GF-D8 (cell line): Measurements from ENCODE around the gene CCDC187.
A peak's percentile ranks its signal among the peaks of the same experiment; 100 is the strongest.

Experiments used
- DNase-seq: peaks from one replicate; lab custom pipeline; 2025; lab: John Stamatoyannopoulos, UW

The CCDC187 gene

DNA sequence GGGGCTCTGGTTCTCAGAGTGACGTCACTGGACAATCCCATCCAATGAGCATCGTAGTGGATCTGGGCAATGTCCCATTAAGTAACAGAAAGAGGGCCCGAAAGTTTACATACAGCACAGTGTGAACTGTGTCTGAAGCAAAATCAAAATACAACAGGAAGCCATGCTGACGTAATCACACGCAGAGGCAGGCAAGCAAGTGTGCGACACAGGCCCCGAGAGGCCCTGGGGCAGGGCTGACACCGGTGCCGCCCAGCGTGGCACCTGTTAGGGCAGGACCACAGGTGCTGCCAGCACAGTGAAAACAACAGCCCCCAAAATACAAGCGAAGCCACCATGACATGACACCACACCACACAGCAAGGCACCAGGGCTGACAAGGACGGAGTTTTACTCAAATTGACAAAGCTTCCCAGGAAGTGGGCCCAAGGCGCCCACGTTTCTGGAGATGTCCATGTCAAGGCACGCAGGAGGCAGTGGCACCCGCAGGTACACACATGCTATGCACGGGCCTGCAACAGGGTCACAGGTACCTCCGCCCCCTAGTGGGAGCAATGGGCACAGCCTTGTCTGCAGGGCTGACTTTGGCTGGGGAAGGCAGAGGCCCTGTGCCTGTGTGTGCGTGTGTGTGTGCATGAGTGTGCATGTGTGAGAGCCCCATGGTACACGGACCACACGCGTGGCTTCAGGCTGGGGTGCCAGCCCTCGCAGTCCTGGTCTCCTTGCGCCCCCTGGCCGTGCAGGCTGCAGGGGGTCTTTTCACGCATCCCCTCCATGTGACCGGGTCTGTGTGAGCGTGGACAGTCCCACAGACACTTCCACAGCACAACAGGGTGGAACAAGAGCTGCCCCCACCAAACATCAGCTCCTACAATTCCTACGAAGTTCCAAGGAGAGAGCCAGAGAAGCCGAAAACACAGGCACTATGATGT lies 77.9 kb downstream of the CCDC187 start:
- DNase-seq: peak; percentile 6

GRCh38 chr9:136225366-136225747 lies 78.5 kb downstream of the CCDC187 start:
- no peak for DNase-seq

- no peak for DNase-seq
Measured at GRCh38 chr9:136223871-136224640, 79.8 kb downstream of the CCDC187 start.

- DNase-seq: no peak
Measured at GRCh38 chr9:136222906-136223285, 81.0 kb downstream of the CCDC187 start.

DNA sequence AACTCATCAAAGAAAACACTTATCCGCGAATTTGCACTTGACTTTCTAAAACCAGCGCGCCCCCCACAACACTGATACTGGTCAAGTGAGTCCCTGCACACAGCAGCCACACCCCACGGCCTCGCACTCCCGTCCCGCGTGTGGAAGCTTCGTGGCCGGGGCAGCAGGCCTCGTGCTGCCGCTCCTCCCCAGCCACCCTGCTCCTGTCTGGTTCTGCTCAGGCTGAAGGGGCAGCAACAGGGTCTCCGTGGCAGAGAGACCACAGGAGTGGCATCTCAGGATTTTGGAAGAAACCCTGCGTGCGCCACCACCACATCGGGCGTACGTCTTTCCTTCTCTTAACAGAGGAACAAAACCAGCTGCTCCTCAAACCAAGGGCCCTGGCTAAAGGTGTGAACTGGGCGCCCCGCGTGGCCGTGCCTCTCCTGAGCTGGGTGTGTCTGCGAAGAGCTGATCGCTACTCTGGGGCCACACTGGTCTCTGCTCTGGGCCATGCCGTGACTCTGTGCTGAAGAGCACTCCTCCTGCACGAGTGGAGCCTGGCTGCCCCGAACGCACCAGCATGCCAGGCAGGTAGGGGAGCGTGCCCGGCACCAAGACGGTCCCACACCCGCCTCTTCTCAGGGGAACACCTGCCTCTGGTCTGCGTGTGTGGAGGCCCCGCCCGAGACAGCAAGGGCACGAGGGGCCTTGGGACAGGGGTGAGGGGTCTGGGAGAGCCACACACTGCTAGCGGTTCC lies 81.6 kb downstream of the CCDC187 start:
- DNase-seq: no peak

DNA sequence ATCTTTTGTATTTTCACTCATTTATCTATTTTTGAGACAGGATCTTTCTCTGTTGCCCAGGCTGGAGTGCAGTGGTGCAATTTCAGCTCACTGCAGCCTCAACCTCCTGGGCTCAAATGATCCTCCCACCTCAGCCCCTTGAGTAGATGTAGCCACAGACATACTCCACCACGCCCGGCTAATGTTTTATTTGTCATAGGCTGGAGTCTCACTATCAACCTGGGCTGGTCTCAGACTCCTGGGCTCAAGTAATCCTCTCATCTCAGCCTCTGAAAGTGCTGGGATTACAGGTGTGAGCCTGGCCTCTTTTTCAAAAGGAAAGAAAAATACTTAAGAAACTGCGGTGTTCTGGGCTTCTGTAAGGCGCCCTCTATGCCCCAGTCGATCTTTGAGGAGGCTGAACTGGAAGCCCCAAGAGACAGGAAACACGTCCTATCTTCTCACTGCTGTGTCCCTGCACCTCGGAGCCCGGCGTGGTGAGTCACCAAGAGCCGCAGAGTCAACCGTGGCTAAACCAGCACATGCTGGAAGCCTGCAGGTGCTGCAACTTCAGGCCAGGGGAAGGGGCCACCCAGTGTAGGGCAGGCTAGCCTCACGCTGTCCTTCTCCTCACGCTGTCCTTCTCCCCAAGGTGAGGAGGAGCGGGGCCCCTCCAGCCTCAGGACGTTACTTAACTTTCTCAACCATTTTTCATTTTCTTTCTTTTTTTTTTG lies 83.7 kb downstream of the CCDC187 start:
- peak; percentile 68 for DNase-seq

DNA sequence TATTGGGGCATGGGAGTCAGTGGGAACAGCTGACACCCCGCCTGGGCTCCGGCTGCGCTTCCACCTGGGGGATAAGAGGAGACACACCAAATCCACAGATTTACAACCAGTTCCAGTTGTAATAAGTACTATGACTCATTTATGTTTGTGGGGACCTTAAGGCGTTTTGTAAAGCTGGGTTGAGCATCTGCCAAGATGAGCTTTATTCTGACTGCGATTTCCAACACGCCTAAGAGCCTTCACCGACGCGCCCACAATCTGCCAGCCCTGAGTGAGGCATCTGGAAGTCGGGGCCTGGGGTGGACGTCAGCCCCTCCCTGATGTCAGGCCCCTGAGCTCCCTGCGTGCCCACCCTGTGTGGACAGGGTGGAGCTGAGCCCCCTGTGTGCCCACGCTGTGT lies 84.6 kb downstream of the CCDC187 start:
- no peak for DNase-seq

- no peak for DNase-seq
Measured at GRCh38 chr9:136218673-136219072, 85.2 kb downstream of the CCDC187 start.

DNA sequence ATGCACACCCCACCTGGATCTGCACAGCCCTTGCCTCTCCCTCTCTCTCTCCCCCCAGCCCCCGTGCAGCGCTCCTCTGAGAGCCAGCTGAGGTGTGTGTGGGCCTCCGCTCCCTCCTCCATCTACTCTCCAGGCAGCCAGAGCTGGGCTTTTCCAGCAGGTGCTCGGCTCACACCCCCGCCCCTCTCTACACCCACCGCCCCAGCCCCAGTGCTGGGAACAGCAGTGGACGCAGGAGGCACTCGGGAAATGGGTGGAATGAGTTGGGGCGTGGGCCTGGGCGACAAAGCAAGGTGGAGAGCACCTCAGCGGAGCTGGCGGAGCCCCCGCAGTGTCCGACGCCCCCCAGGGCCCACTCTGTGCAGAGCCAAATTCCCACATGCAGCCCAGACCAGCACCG lies 85.6 kb downstream of the CCDC187 start:
- no peak for DNase-seq

DNA sequence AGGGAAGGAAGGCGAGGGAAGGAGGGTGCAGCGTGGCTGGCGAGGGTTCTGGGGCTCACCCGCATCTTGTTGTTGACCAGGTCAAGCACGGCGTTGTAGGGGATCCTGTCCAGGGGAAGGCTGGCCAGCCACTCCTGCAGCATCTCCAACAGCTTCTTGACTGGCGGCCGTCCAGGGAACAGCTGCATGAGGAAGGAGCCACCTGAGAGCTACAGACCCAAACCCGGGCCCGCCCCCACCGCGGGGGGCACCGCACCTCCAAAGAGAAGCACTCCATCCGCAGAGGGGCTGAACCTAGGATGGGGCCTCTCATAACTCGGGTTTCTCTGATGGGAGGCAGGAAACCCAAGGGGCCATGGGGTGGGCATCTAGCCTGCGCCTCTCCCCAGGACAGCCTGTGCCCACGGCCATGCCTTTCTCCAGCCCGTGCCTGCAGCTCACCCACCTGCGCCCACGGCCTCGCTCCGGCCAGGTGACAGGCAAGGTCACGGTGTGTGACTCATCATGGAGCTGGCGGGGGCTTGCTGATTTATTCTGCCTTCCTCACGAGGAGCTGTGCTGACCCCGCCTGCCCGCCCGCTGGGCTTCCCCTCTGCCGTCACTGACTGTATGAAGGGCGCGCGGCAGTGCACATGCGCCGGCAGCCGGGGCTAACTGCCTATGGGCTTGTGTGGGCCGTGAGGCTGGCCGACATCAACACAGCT lies 87.2 kb downstream of the CCDC187 start:
- DNase-seq: no peak

DNA sequence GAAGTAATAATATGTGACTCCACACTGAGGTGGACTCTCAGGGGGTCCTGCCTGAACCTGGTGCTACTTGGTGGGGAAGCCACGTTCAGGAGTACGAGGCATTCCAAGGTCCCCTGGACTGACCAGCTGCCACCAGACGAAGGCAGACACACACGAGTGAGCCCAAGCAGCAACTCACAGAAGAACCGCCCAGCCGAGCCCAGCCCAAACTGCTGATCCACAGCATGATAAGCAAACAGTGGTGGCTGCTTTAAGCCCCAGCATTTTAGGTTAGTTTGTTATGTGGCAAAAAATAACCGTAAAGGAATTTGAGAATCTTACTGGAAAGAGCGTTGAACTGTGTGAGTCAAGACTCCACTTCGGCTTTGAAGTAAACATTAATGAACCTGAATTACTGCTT lies 90.2 kb downstream of the CCDC187 start:
- no peak for DNase-seq

DNA sequence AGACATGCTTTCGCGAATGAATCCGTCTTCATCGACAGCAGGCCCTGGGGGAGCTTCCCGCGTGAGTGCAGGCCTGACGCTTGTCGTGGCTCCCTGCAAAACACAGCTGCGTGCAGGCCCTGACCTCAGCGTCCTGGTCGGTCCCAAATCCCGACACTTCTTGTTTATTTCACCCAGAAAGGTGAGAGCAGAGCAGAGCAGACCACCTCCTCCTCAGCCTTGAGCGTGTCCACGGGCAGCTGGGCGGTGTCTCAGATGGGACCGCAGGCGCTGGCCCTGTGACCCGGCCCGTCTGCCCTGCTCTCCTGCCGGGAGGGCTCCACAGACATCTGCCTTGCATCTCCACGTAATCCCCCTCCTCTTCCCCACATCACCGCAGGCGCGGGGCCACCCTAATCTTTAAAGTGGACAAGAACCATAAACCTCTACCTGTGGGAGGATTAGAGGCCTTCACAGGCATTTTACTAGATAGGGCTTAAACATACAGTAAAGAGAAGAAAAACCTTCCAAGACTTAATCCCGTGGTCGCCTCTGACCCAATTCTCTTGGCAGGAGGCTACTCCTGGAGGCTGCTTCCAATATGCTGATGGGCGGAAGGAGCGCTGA lies 91.4 kb downstream of the CCDC187 start:
- no peak for DNase-seq

GRCh38 chr9:136211441-136212344 lies 92.2 kb downstream of the CCDC187 start:
- no peak for DNase-seq

- DNase-seq: no peak
Measured at GRCh38 chr9:136211006-136211405, 92.9 kb downstream of the CCDC187 start.

- no peak for DNase-seq
Measured at GRCh38 chr9:136210276-136210675, 93.6 kb downstream of the CCDC187 start.

GRCh38 chr9:136209786-136210185 lies 94.1 kb downstream of the CCDC187 start:
- DNase-seq: no peak

- no peak for DNase-seq
Measured at GRCh38 chr9:136209232-136209631, 94.7 kb downstream of the CCDC187 start.

DNA sequence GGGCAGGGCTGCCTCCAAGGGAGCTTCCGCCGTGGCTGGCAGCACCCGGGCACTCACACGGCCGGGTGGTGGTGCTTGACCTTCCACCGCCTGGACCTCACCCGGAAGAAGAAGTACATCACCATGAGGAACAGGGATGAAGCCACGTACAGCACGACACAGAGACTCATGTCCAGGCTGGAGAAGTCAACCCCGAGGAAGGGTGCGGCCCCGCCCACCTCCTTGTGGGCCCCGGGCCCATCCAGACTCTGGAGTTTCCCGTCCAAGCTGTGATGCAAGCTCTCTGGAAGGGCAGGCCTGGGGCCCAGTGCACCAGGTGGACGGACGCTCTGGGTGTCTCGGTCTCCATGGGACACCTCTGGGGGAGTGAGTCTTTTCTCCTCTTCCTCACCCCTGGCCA lies 95.2 kb downstream of the CCDC187 start:
- DNase-seq: no peak

DNA sequence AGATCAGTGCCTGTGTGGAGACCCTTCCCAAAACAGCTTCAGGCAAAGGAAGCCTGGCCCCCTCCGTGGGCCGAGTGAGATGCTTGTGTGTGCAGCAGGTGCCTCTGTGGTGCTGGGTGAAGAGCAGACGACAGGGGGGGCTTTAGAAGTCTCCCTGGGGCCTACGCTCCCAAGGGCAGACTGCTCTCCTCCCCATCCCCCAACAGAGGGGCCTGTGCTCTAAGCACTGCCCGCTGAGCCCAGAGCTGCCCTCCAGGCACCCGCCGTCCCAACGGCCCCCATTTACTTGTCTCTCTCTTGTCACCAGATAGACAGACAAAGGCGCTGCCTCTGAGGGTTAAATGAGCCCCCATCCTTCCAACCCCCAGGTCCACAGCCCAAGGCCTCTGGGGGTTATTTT lies 96.3 kb downstream of the CCDC187 start:
- no peak for DNase-seq
